GM12873 (cell line): Measurements from ENCODE around the gene IGSF9B.
A peak's percentile ranks its signal among the peaks of the same experiment; 100 is the strongest.

Source experiments
- TF ChIP-seq, protein P1 (sequence below): IDR thresholded peaks from 2 replicates; pipeline ENCODE4 v1.5.1; 2012; ENCODE audit warnings: low read depth, mild to moderate bottlenecking, moderate library complexity, low read length, control low read depth; ENCODE audit not compliant: insufficient read depth; ENCODE audit errors: missing control alignments

The IGSF9B gene

DNA sequence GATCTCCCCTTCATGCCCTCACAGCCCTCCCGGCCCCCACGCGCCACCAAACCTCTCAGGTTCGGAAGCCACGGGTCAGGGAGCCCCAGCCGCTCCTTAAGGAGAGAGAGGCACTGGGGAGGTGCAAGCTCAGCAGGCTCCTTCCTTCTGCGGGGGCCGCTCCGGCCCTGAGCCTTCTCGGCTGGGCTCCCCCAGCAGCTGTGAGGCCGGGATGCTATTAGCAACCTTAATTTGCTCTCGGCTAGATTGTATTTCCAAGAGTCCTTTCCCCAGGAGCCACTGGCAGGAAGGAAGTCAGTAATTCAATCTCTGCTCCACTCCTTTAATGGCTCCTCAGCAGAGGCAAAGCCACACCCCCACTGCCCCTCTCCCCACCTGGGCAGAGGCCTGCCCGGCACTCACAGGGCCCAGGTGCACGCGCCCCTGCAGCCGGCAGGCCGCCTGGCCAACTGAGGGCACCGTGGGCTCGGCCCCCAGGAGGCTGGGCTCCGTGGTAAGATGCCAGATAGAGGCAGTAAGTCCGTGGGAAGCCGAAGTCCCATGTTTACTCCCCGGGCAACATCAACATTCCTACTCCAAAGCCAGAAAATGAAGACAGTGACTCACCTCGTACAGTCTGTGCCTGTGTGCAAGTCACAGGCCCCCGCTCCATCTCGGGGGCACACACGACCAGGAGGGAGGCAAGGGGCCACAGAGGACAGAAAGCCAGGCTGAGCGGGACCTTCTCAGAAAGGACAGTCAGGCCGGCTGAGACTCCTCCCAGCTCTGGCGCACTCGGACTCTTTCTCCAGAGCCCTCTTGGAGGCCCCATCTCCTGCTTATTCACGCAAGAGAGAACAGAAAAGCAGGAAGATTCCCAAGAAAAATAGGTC is 5.2 kb downstream of the IGSF9B start:
- TF ChIP-seq, protein P1, sequence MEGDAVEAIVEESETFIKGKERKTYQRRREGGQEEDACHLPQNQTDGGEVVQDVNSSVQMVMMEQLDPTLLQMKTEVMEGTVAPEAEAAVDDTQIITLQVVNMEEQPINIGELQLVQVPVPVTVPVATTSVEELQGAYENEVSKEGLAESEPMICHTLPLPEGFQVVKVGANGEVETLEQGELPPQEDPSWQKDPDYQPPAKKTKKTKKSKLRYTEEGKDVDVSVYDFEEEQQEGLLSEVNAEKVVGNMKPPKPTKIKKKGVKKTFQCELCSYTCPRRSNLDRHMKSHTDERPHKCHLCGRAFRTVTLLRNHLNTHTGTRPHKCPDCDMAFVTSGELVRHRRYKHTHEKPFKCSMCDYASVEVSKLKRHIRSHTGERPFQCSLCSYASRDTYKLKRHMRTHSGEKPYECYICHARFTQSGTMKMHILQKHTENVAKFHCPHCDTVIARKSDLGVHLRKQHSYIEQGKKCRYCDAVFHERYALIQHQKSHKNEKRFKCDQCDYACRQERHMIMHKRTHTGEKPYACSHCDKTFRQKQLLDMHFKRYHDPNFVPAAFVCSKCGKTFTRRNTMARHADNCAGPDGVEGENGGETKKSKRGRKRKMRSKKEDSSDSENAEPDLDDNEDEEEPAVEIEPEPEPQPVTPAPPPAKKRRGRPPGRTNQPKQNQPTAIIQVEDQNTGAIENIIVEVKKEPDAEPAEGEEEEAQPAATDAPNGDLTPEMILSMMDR, result no peak

DNA sequence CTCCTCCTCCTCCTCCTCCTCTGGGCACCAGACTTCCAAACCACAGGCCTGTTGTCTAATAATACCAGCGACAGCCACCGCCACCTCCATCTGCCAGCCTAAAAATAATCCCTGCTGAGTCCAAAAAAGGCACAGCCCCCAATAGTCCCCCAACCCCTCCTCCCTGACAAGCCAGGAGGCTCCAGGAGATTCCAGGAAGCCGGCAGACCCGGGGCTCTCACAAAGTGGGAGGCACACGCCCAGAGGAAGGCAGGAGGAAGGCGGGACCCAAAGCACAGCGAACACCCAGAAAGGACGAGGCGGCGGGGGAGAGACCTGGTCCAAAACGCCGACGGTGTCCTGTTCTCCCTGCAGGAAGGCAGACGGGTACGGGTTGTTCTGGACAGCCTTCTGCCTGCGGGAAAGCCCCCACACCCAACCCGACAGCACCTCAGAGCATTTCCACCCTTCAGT is 5.9 kb downstream of the IGSF9B start:
- TF ChIP-seq, protein P1, result no peak

DNA sequence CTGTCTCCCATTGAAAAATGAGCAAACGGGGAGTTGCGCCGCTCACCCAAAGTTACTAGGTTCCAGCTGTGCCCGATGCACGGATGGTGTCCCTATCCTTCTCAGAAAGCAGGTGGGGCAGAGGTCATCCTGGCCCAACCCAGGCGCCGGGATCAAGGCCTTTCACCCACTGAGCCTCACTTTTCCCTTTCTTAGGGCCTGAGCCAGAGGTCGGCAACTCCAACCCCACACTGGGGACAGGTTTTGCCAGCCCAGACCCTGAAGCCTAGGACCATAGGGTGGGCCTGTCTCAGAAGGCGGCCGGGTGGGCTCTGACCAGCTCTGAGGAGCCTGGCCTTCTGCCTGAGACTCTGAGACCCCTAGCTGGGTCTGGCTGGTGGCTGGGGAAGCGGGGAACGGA is 6.3 kb downstream of the IGSF9B start:
- TF ChIP-seq, protein P1, result no peak

DNA sequence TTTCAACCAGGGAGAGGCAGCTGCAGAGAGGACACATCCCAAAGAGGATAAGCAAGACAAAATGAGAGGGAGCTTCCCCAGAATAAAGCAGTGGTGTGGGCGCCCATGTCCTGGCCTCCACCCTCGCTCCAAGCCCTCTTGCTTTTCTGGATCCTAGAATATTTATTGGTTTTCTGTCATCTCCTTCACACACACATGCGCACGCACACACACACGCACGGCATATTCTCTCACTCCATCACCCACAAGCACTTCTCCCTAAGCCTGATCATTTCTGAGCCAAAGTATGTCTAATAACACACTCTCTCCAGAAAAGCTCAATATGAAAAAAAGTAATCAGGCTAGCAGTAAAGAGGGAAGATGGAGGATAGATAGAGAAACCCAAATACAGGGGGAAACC is 7.6 kb downstream of the IGSF9B start:
- TF ChIP-seq, protein P1, result no peak

DNA sequence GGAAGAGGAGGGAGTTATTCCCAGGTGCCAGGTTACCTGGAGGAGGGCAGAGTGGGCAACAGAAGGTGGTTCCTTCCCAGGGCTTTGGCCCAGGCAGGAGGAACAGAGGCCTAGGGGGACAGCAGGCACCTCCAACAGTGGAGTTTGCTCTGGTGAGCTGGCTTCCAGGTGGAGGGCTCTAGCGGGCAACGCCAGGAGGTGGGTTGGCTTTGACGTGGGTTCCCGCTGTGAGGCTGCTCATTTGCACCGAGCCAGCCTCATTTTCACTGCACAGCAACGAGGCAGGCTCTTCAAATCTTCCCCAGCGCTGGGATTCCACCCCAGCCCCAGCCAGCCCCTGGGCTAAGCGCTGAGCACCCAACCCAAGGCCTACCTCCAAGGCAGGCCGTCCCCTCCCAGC is 8.1 kb downstream of the IGSF9B start:
- TF ChIP-seq, protein P1, result no peak

DNA sequence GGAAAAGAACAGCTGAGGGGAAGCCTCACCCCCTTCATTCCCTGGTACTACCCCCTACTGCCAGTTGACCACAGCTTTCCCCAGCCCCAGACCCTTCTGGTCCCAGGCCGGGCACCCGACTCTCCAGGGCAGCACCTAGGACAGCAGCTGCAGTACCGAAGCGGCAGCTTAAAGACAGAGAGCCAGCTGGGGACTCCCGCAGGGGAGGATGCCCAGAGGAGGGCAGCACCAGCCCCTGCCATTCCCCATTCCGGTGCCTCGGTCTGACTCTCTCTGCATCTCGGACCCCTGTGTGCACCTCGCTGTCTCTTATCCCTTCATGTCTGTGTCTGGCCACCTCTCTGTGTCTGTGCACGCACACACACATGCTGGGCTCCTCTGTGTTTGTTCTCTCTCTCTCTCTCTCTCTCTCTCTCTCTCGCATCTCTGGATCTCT is 9.4 kb downstream of the IGSF9B start:
- TF ChIP-seq, protein P1, result peak; percentile 41

DNA sequence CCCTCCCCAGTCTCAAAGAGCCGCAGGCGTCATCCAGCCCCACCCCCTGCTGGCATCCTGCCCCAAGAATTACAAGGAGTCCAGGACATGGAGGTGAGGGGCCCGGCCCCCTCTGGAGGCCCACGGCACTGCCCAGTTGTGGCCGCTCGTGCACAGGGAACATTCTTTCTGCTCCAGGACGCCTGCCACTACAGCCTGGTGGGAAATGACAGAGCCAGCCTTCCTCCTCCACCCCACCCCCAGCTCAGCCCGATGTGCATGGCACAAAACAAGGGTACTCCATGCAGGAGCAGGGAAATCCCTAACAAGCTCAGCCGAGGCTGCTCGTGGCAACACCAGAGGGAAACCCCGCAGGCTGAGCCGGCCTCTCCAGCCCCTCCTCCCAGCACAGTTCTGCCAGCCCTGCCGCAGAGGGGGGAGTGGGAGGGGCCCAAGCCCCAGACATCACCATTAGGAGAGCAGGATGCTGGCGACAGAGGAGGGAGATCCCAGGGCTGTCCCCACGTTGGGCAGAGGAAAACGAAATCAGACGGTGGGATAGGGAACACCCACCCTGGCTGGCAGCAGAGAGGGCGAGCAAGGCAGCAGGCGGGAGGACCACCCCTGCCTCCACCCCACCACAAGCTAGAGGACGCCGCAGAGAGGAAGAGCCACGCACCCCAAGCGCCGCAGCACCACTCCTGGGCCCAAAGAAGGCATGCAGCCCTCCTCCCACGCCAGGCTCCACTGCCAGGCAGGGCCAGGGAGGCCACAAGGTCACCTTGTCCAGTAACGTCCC is 10.0 kb downstream of the IGSF9B start:
- TF ChIP-seq, protein P1, result no peak
